Neural cell (in vitro differentiated cells): Measurements from ENCODE around the gene YKT6. TPM values are rescaled to one million over a fixed set of nuclear protein-coding genes. Genes with fewer than 3 reads are reported as not detected.

ENCODE experiments used
- H2AFZ ChIP-seq: fragments of 200-600, 300-800 bp; sonication (generic), shearing (Covaris generic); 2 replicates; pipeline ENCODE4 v1.6.0; 2014; ENCODE audit warnings: low read depth, mild to moderate bottlenecking, antibody characterized with exemption, low read length, moderate library complexity
- H3F3A ChIP-seq: fragments of 200-600 bp; shearing (Covaris generic); 2 replicates; pipeline ENCODE4 v1.6.1; 2016; ENCODE audit warnings: mild to moderate bottlenecking, moderate library complexity, mixed read lengths, antibody characterized with exemption, low read length; ENCODE audit not compliant: insufficient read depth, poor library complexity, severe bottlenecking
- H3K27ac ChIP-seq: fragments of 200-600, 300-800 bp; sonication (generic), shearing (Covaris generic); 2 replicates; pipeline ENCODE4 v1.5.1; 2014; ENCODE audit warnings: mild to moderate bottlenecking, low read length, moderate library complexity
- H3K27me3 ChIP-seq: fragments of 300-800, 200-600 bp; sonication (generic), shearing (Covaris generic); 2 replicates; pipeline ENCODE4 v1.6.0; 2014; ENCODE audit warnings: mild to moderate bottlenecking, low read depth, low read length, moderate library complexity; ENCODE audit not compliant: insufficient read depth
- H3K36me3 ChIP-seq: fragments of 300-800, 200-600 bp; sonication (generic), shearing (Covaris generic); 2 replicates; pipeline ENCODE4 v1.5.1; 2014; ENCODE audit warnings: mild to moderate bottlenecking, antibody characterized with exemption, low read length, moderate library complexity; ENCODE audit not compliant: insufficient read depth
- H3K4me2 ChIP-seq: fragments of 300-800, 200-600 bp; sonication (generic), shearing (Covaris generic); 2 replicates; pipeline ENCODE4 v1.6.0; 2014; ENCODE audit warnings: mild to moderate bottlenecking, low read length
- H3K4me3 ChIP-seq: fragments of 300-800, 200-600 bp; sonication (generic), shearing (Covaris generic); 2 replicates; pipeline ENCODE4 v1.5.1; 2014; ENCODE audit warnings: mild to moderate bottlenecking, low read length, moderate library complexity
- H3K79me2 ChIP-seq: fragments of 200-600 bp; shearing (Covaris generic); replicated peaks from 2 replicates; pipeline ENCODE4 v1.6.0; 2014; ENCODE audit warnings: mild to moderate bottlenecking, low read length, moderate library complexity; ENCODE audit not compliant: insufficient read depth
- H3K9ac ChIP-seq: fragments of 300-800, 200-600 bp; sonication (generic), shearing (Covaris generic); 2 replicates; pipeline ENCODE4 v1.6.1; 2016; ENCODE audit warnings: mild to moderate bottlenecking, low read length, mixed read lengths
- H3K9me2 ChIP-seq: fragments of 200-600 bp; shearing (Covaris generic); 2 replicates; pipeline ENCODE4 v1.6.1; 2016; ENCODE audit warnings: mild to moderate bottlenecking, low read length, mixed read lengths; ENCODE audit not compliant: insufficient read depth
- H3K9me3 ChIP-seq: fragments of 200-600, 300-800 bp; sonication (generic), shearing (Covaris generic); 2 replicates; pipeline ENCODE4 v1.6.1; 2016; ENCODE audit warnings: mild to moderate bottlenecking, mixed run types, low read length, moderate library complexity, mixed read lengths
- H4K20me1 ChIP-seq: fragments of 200-600 bp; shearing (Covaris generic); 2 replicates; pipeline ENCODE4 v1.6.1; 2016; ENCODE audit warnings: mild to moderate bottlenecking, mixed run types; ENCODE audit not compliant: insufficient read depth
- EP300 ChIP-seq: fragments of 450-650 bp; conservative IDR thresholded peaks from 2 replicates; pipeline ENCODE4 v1.6.1; 2014; ENCODE audit warnings: antibody characterized with exemption, mild to moderate bottlenecking, moderate library complexity; ENCODE audit not compliant: poor library complexity, severe bottlenecking
- EZH2 ChIP-seq: fragments of 200-600, 300-800 bp; shearing (Covaris generic), sonication (generic); IDR thresholded peaks from 2 replicates; pipeline ENCODE4 v1.6.1; 2014; ENCODE audit warnings: antibody characterized with exemption, low read length, borderline replicate concordance, mild to moderate bottlenecking; ENCODE audit not compliant: insufficient read depth, poor library complexity, severe bottlenecking
- MXI1 ChIP-seq: fragments of 450-650 bp; conservative IDR thresholded peaks from 2 replicates; pipeline ENCODE4 v1.6.1; 2014; ENCODE audit warnings: antibody characterized with exemption, mild to moderate bottlenecking; ENCODE audit not compliant: poor library complexity, severe bottlenecking
- POLR2AphosphoS5 ChIP-seq: IDR thresholded peaks from 2 replicates; pipeline ENCODE4 v1.6.1; 2012
- RAD21 ChIP-seq: fragments of 450-650 bp; conservative IDR thresholded peaks from 2 replicates; pipeline ENCODE4 v1.6.1; 2014; ENCODE audit warnings: antibody characterized with exemption, mild to moderate bottlenecking, moderate library complexity
- SMC3 ChIP-seq: fragments of 450-650 bp; conservative IDR thresholded peaks from 2 replicates; pipeline ENCODE4 v1.6.1; 2014; ENCODE audit warnings: antibody characterized with exemption, mild to moderate bottlenecking, moderate library complexity; ENCODE audit not compliant: poor library complexity
- TAF1 ChIP-seq: IDR thresholded peaks from 2 replicates; pipeline ENCODE4 v1.6.1; 2012; ENCODE audit warnings: low read depth
- polyA plus RNA-seq: library from polyadenylated mRNA; depleted of rRNA; stranded (reverse); fragments of >200 nt; gene quantifications from 2 replicates; pipeline ENCODE4 v1.2.3, GENCODE V29; 2014
- TF ChIP-seq, protein P1 (sequence below): IDR thresholded peaks from 2 replicates; pipeline ENCODE4 v1.6.1; 2012; ENCODE audit warnings: borderline replicate concordance
- TF ChIP-seq, protein P2 (sequence below): fragments of 450-650 bp; IDR thresholded peaks from 2 replicates; pipeline ENCODE4 v1.5.1; 2014; ENCODE audit warnings: antibody characterized with exemption, mild to moderate bottlenecking, moderate library complexity; ENCODE audit not compliant: poor library complexity, severe bottlenecking

The YKT6 gene
- polyA plus RNA-seq, 1 donor from 2014 or later: 93.4 TPM

DNA sequence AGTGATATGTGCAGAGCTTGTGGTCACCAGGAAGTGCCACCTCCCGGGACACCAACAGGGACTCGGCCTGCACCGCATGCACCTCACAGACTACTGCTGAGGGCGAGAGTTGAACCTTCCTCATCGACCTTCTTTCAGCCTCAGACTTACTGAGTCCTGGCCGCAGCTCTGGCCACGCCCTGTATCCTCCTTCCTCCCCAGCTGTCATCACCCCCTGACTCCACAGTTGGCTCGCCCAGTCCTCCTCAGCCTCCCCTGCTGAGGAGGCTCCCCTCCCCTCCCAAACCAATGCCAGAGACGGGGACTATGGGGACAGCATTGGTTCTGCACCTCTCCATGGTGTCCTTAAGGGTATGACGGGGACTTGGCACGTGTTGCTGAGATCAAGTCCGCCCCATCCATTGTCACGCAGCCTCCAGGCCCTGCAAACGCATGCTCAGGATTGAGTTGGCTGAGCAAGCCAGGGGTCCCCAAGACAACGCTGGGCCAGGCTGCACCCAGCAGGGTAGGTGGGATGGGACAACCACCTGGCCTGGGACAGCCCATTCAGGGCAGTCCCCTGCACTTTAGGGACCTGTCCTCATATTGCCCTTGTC lies 49.0 kb downstream of the YKT6 start:
- H3K36me3 ChIP-seq: no peaks in the 10 kb centered on the region
- TF ChIP-seq MXI1 (no peak), EP300 (no peak), RAD21 (no peak), SMC3 (no peak), EZH2 (no peak), TAF1 (no peak)
- TF ChIP-seq, protein P1, sequence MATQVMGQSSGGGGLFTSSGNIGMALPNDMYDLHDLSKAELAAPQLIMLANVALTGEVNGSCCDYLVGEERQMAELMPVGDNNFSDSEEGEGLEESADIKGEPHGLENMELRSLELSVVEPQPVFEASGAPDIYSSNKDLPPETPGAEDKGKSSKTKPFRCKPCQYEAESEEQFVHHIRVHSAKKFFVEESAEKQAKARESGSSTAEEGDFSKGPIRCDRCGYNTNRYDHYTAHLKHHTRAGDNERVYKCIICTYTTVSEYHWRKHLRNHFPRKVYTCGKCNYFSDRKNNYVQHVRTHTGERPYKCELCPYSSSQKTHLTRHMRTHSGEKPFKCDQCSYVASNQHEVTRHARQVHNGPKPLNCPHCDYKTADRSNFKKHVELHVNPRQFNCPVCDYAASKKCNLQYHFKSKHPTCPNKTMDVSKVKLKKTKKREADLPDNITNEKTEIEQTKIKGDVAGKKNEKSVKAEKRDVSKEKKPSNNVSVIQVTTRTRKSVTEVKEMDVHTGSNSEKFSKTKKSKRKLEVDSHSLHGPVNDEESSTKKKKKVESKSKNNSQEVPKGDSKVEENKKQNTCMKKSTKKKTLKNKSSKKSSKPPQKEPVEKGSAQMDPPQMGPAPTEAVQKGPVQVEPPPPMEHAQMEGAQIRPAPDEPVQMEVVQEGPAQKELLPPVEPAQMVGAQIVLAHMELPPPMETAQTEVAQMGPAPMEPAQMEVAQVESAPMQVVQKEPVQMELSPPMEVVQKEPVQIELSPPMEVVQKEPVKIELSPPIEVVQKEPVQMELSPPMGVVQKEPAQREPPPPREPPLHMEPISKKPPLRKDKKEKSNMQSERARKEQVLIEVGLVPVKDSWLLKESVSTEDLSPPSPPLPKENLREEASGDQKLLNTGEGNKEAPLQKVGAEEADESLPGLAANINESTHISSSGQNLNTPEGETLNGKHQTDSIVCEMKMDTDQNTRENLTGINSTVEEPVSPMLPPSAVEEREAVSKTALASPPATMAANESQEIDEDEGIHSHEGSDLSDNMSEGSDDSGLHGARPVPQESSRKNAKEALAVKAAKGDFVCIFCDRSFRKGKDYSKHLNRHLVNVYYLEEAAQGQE: no peak
- TF ChIP-seq, protein P2, sequence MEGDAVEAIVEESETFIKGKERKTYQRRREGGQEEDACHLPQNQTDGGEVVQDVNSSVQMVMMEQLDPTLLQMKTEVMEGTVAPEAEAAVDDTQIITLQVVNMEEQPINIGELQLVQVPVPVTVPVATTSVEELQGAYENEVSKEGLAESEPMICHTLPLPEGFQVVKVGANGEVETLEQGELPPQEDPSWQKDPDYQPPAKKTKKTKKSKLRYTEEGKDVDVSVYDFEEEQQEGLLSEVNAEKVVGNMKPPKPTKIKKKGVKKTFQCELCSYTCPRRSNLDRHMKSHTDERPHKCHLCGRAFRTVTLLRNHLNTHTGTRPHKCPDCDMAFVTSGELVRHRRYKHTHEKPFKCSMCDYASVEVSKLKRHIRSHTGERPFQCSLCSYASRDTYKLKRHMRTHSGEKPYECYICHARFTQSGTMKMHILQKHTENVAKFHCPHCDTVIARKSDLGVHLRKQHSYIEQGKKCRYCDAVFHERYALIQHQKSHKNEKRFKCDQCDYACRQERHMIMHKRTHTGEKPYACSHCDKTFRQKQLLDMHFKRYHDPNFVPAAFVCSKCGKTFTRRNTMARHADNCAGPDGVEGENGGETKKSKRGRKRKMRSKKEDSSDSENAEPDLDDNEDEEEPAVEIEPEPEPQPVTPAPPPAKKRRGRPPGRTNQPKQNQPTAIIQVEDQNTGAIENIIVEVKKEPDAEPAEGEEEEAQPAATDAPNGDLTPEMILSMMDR: no peak
- no peak overlapping the region for H3K27ac ChIP-seq
- no peaks in the 10 kb centered on the region for H3F3A ChIP-seq
- no peak overlapping the region for H3K4me3 ChIP-seq
- H3K79me2 ChIP-seq: no peaks in the 10 kb centered on the region
- H3K9ac ChIP-seq: no peak overlapping the region
- no peaks in the 10 kb centered on the region for H4K20me1 ChIP-seq
- no peak overlapping the region for H3K4me2 ChIP-seq
- no peaks in the 10 kb centered on the region for H3K9me3 ChIP-seq
- H2AFZ ChIP-seq: no peak overlapping the region
- H3K27me3 ChIP-seq: no peaks in the 10 kb centered on the region
- H3K9me2 ChIP-seq: no peaks in the 10 kb centered on the region

DNA sequence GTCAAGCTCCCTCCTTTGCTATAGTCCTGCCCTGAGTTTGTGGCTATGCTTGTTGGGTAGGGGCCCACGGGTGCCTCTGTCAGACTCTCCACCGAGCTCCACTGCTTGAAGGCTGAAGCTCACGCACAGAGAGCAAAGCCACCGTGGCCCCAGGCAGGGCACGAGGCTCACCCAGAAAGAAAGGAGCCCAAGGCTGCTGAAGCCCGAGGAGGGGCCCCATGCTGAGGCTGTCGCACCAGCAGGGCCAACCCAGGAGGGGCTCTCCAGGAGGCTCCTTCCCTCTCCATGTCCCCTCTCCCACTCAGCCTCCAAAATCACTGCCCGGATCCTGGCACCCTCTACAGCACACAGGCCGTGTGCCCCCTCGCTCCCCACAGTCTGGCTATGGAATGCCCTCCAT lies 50.5 kb downstream of the YKT6 start:
- Histone ChIP-seq H3K36me3 (no peaks in the 10 kb centered on the region), H3K4me2 (no peak overlapping the region), H3K27me3 (no peaks in the 10 kb centered on the region), H3K79me2 (no peaks in the 10 kb centered on the region), H3K9me3 (no peaks in the 10 kb centered on the region), H3F3A (no peaks in the 10 kb centered on the region), H2AFZ (no peak overlapping the region), H3K4me3 (no peak overlapping the region), H3K27ac (no peak overlapping the region), H3K9me2 (no peaks in the 10 kb centered on the region), H3K9ac (no peak overlapping the region), H4K20me1 (no peaks in the 10 kb centered on the region)
- TF ChIP-seq EP300 (no peak), POLR2AphosphoS5 (no peak), EZH2 (no peak), TAF1 (no peak)
- TF ChIP-seq, protein P2: no peak
- TF ChIP-seq, protein P1: no peak
